ENCODE measurements around the gene NPPA.

DNA sequence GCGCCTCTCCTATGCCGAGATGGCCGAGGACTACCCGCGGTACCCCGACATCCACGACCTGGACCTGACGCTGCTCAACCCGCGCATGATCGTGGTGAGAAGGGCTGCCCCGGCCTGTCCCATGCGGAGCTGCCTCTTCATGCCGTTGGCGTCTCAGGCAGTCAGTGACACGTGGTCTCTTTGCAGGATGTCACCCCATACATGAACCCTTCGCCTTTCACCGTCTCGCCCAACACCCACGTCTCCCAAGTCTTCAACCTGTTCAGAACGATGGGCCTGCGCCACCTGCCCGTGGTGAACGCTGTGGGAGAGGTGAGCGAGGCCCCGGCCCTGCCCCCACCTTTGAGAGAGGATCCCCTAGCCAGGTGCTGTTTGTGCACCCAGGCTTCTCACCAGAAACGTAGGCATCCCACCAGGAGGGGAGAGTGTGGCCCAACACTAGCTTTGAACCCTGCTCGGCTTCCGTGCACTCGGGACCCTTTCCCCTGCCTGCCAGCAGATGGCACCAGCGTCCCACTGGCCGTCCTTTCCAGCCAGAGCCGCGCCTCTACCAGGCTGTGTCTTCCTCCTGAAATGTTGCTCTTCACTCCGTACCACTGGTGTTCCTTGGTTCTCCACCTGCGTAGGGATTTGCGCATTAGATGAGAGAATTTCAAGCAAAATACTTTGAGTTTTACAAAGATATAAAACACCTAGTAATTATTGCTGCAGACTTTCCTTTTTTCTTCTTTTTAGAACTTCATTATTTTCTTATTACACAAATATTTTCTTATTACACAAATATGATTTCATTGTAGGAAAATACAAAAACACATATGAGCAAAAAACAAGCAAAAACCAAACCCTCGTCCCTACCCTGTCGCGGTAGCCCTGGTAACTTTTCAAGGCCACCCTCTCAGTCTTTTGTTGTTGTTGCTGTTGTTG, 9.0 kb downstream of the NPPA start:
- TF ChIP-seq POLR2A (IDR thresholded peaks at IDR 0.05) = no peak
- TF ChIP-seq, protein P1, sequence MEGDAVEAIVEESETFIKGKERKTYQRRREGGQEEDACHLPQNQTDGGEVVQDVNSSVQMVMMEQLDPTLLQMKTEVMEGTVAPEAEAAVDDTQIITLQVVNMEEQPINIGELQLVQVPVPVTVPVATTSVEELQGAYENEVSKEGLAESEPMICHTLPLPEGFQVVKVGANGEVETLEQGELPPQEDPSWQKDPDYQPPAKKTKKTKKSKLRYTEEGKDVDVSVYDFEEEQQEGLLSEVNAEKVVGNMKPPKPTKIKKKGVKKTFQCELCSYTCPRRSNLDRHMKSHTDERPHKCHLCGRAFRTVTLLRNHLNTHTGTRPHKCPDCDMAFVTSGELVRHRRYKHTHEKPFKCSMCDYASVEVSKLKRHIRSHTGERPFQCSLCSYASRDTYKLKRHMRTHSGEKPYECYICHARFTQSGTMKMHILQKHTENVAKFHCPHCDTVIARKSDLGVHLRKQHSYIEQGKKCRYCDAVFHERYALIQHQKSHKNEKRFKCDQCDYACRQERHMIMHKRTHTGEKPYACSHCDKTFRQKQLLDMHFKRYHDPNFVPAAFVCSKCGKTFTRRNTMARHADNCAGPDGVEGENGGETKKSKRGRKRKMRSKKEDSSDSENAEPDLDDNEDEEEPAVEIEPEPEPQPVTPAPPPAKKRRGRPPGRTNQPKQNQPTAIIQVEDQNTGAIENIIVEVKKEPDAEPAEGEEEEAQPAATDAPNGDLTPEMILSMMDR (IDR thresholded peaks at IDR 0.05) = peak; percentile 97 to 99 (median 98)
